Fibroblast of lung (primary cell): ENCODE results near the gene PSMB5.

Source experiments
- CTCF ChIP-seq, 2 donors: IDR thresholded peaks in 1 of 2; conservative IDR thresholded peaks in 1 of 2; 1 replicate in 1 of 2; 2 replicates in 1 of 2; pipeline ENCODE4 v1.5.1; 2011 to 2012; ENCODE audit warnings: low read length in 2 of 2, control low read depth in 1 of 2, inconsistent platforms in 1 of 2, low read depth in 1 of 2, mild to moderate bottlenecking in 1 of 2
- EZH2 ChIP-seq: IDR thresholded peaks from 2 replicates; pipeline ENCODE4 v1.5.1; 2012; ENCODE audit warnings: low read length, control low read depth, mild to moderate bottlenecking; ENCODE audit errors: missing control alignments

GRCh38 chr14:23045419-23046357, 11.0 kb upstream of the PSMB5 start:
- TF ChIP-seq EZH2 (no peak), CTCF (conservative IDR thresholded peaks at IDR 0.05 in 1 of 2, IDR thresholded peaks at IDR 0.05 in 1 of 2; ENCODE audit: low read depth in 1 of 2, low read length in 2 of 2) (no peak)
